ENCODE measurements around the gene THSD7B. TPM values are rescaled to one million over a fixed set of nuclear protein-coding genes. Genes with fewer than 3 reads are reported as not detected.

Gene THSD7B
- total and polyA plus RNA-seq, 9 of the 15 experiments (the other 6 are each of a cell fraction or from before 2014, with no cell fraction given): not detected

- DNase-seq (ENCODE audit: extremely low read depth in 1 of 4, low spot score in 3 of 4) (no peak), ATAC-seq (no peak), FAIRE-seq (no peak)
- H4K20me1 ChIP-seq (replicated peaks; ENCODE audit: control insufficient read depth, insufficient read depth, low read length): no peaks in the 10 kb centered on the region
- no peak overlapping the region for H3K9ac ChIP-seq (ENCODE audit: insufficient read depth in 1 of 2, low read depth in 2 of 2, low read length in 2 of 2)
- no peaks in the 10 kb centered on the region for H3K79me2 ChIP-seq (ENCODE audit: control insufficient read depth, insufficient read depth, low read length)
- 0% methylated on average over 4 of the region's 4 CpGs for WGBS (ENCODE audit: insufficient coverage, low coverage, missing lambda C conversion rate)
- POLR2A ChIA-PET: no interaction called here
- no peak for TF ChIP-seq THAP12 (CRISPR knock-in tag; IDR thresholded peaks at IDR 0.05)
- no peak for TF ChIP-seq ZNF212 (CRISPR knock-in tag; IDR thresholded peaks at IDR 0.05)
- no peak for TF ChIP-seq MECOM (CRISPR knock-in tag; IDR thresholded peaks at IDR 0.05)
- no peak for TF ChIP-seq EP400 (IDR thresholded peaks at IDR 0.05)
- TF ChIP-seq U2AF1 (optimal IDR thresholded peaks at IDR 0.05; ENCODE audit: low read depth, low read length): no peak
- no peak for TF ChIP-seq BDP1 (IDR thresholded peaks at IDR 0.05; ENCODE audit: insufficient read depth, insufficient read length)
- TF ChIP-seq CHD4 (IDR thresholded peaks at IDR 0.05; ENCODE audit: insufficient read depth, insufficient replicate concordance, low read depth, low read length, poor library complexity, severe bottlenecking): no peak
- no peak for TF ChIP-seq KLF6 (CRISPR knock-in tag; IDR thresholded peaks at IDR 0.05; ENCODE audit: borderline replicate concordance)
- TF ChIP-seq RBM25 (IDR thresholded peaks at IDR 0.05; ENCODE audit: low read depth, low read length, severe bottlenecking): no peak
- no peak for TF ChIP-seq ZNF311 (CRISPR knock-in tag; IDR thresholded peaks at IDR 0.05)
- no peaks in the 10 kb centered on the region for H3K4me1 ChIP-seq (replicated peaks in 1 of 2; ENCODE audit: control insufficient read depth in 2 of 2, insufficient read depth in 2 of 2, low read length in 2 of 2)
- CTCF ChIA-PET (ENCODE audit: low intra/inter-chr PET ratio): no interaction called here
- no peak overlapping the region for H3K4me3 ChIP-seq
- no peaks in the 10 kb centered on the region for H3K27me3 ChIP-seq (ENCODE audit: control insufficient read depth in 2 of 2, insufficient read depth in 2 of 2, low read length in 2 of 2)
- no peak overlapping the region for H2AFZ ChIP-seq (ENCODE audit: low read depth, low read length)
- in situ Hi-C loops (cut with MboI) (no loop called here), intact Hi-C loops (cut with micrococcal nuclease) (no loop called here)
- H3K9me1 ChIP-seq (ENCODE audit: control insufficient read depth, insufficient read depth, low read length): no peaks in the 10 kb centered on the region
- H3K4me2 ChIP-seq (ENCODE audit: insufficient read depth, low read length): no peak overlapping the region
- BruUV-seq (replicated peaks): no TSS peak
- H3K9me3 ChIP-seq (replicated peaks; ENCODE audit: control insufficient read depth, insufficient read depth, low read depth, low read length): no peaks in the 10 kb centered on the region
- no peaks in the 10 kb centered on the region for H3K36me3 ChIP-seq (ENCODE audit: control insufficient read depth, insufficient read depth, low read length)
- H3K27ac ChIP-seq (ENCODE audit: extremely low read depth, low read depth, low read length): no peak overlapping the region
These were observed 893.1 kb downstream of the THSD7B start for GRCh38 chr2:137658433-137658832.

All from K562 (cell line).